Neural progenitor cell (in vitro differentiated cells): ENCODE results near the gene CHD2. TPM values are rescaled to one million over a fixed set of nuclear protein-coding genes. Genes with fewer than 3 reads are reported as not detected.

Experiments used
- DNase-seq: peaks from one replicate; pipeline ENCODE4 v3.0.0-alpha.2; 2016; ENCODE audit warnings: low spot score
- H2AFZ ChIP-seq: fragments of 200-600 bp; sonication (generic); replicated peaks from 2 replicates; pipeline ENCODE4 v1.6.1; 2016; ENCODE audit warnings: antibody characterized with exemption
- H3F3A ChIP-seq: fragments of 200-600 bp; sonication (generic); 2 replicates; pipeline ENCODE4 v1.6.1; 2016; ENCODE audit warnings: antibody characterized with exemption, low read depth
- H3K27ac ChIP-seq: fragments of 200-600 bp; sonication (generic); 2 replicates; pipeline ENCODE4 v1.5.1; 2016; ENCODE audit warnings: mild to moderate bottlenecking
- H3K27me3 ChIP-seq: fragments of 200-600 bp; sonication (generic); 2 replicates; pipeline ENCODE4 v1.6.1; 2016; ENCODE audit warnings: mild to moderate bottlenecking, moderate library complexity
- H3K36me3 ChIP-seq: fragments of 200-600 bp; sonication (generic); 2 replicates; pipeline ENCODE4 v1.5.1; 2016
- H3K4me1 ChIP-seq: fragments of 200-600 bp; sonication (generic); 2 replicates; pipeline ENCODE4 v1.6.1; 2016; ENCODE audit warnings: mixed run types
- H3K4me2 ChIP-seq: fragments of 200-600 bp; sonication (generic); 2 replicates; pipeline ENCODE4 v1.6.1; 2016
- H3K4me3 ChIP-seq: fragments of 200-600 bp; sonication (generic); 2 replicates; pipeline ENCODE4 v1.5.1; 2016
- H3K79me2 ChIP-seq: fragments of 200-600 bp; sonication (generic); 2 replicates; pipeline ENCODE4 v1.6.1; 2016; ENCODE audit warnings: low read depth
- H3K9ac ChIP-seq: fragments of 200-600 bp; sonication (generic); 2 replicates; pipeline ENCODE4 v1.6.1; 2016
- H3K9me3 ChIP-seq: fragments of 200-600 bp; sonication (generic); 2 replicates; pipeline ENCODE4 v1.5.1; 2016; ENCODE audit warnings: low read depth
- H4K20me1 ChIP-seq: fragments of 200-600 bp; sonication (generic); 2 replicates; pipeline ENCODE4 v1.6.1; 2016; ENCODE audit warnings: low read depth
- H3K27ac Mint-ChIP-seq: 3 replicates; pipeline ENCODE4 v1.8.0; 2021; ENCODE audit warnings: mixed read lengths
- H3K27me3 Mint-ChIP-seq: 2 replicates; pipeline ENCODE4 v1.8.0; 2022; ENCODE audit warnings: low read depth, mild to moderate bottlenecking, inconsistent platforms, moderate library complexity, mixed read lengths; ENCODE audit not compliant: insufficient read depth
- H3K36me3 Mint-ChIP-seq: 3 replicates; pipeline ENCODE4 v1.8.0; 2021; ENCODE audit warnings: mixed read lengths
- H3K4me1 Mint-ChIP-seq: 3 replicates; pipeline ENCODE4 v1.8.0; 2021; ENCODE audit warnings: mixed read lengths
- H3K4me3 Mint-ChIP-seq: 3 replicates; pipeline ENCODE4 v1.8.0; 2021; ENCODE audit warnings: mild to moderate bottlenecking, moderate library complexity, mixed read lengths
- H3K9me3 Mint-ChIP-seq: 3 replicates; pipeline ENCODE4 v1.8.0; 2020; ENCODE audit warnings: mixed read lengths
- EZH2 ChIP-seq: fragments of 200-600 bp; sonication (generic); IDR thresholded peaks from 2 replicates; pipeline ENCODE4 v1.6.1; 2017; ENCODE audit warnings: antibody characterized with exemption, mild to moderate bottlenecking, moderate library complexity
- EZH2phosphoT487 ChIP-seq: fragments of 200-600 bp; sonication (generic); IDR thresholded peaks from 2 replicates; pipeline ENCODE4 v1.6.1; 2017; ENCODE audit warnings: antibody characterized with exemption
- total RNA-seq: library from RNA; depleted of rRNA; stranded (reverse); fragments of >200 nt; gene quantifications from 2 replicates; pipeline ENCODE4 v1.2.3, GENCODE V29; 2015; ENCODE audit warnings: low replicate concordance
- TF ChIP-seq, protein P1 (sequence below): fragments of 200-600 bp; sonication (generic); IDR thresholded peaks from 2 replicates; pipeline ENCODE4 v1.5.1; 2017; ENCODE audit warnings: antibody characterized with exemption, mild to moderate bottlenecking

The CHD2 gene
- total RNA-seq, 1 donor from 2014 or later, result 128 TPM

GRCh38 chr15:92907896-92908712, 8.0 kb downstream of the CHD2 start:
- Histone ChIP-seq H3K79me2 (peaks cover 100% of the 10 kb centered on the region), H3K4me3 (no peak overlapping the region), H3K27me3 (no peaks in the 10 kb centered on the region), H3K9ac (no peak overlapping the region), H2AFZ (no peak overlapping the region), H3K4me2 (peak overlapping the region; percentile 77), H3K36me3 (peaks cover 3% of the 10 kb centered on the region), H3K4me1 (peaks cover 38% of the 10 kb centered on the region), H3K27ac (peak overlapping the region; percentile 49), H4K20me1 (peaks cover 92% of the 10 kb centered on the region), H3K9me3 (no peaks in the 10 kb centered on the region), H3F3A (peaks cover 84% of the 10 kb centered on the region)
- H3K27me3 Mint-ChIP-seq, result peaks cover 2% of the 10 kb centered on the region
- peaks cover 49% of the 10 kb centered on the region for H3K36me3 Mint-ChIP-seq
- TF ChIP-seq, protein P1, sequence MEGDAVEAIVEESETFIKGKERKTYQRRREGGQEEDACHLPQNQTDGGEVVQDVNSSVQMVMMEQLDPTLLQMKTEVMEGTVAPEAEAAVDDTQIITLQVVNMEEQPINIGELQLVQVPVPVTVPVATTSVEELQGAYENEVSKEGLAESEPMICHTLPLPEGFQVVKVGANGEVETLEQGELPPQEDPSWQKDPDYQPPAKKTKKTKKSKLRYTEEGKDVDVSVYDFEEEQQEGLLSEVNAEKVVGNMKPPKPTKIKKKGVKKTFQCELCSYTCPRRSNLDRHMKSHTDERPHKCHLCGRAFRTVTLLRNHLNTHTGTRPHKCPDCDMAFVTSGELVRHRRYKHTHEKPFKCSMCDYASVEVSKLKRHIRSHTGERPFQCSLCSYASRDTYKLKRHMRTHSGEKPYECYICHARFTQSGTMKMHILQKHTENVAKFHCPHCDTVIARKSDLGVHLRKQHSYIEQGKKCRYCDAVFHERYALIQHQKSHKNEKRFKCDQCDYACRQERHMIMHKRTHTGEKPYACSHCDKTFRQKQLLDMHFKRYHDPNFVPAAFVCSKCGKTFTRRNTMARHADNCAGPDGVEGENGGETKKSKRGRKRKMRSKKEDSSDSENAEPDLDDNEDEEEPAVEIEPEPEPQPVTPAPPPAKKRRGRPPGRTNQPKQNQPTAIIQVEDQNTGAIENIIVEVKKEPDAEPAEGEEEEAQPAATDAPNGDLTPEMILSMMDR, result no peak
- no peak for TF ChIP-seq EZH2phosphoT487
- no peak for TF ChIP-seq EZH2
- peaks cover 62% of the 10 kb centered on the region for H3K4me1 Mint-ChIP-seq
- no peak for DNase-seq
- peaks cover 12% of the 10 kb centered on the region for H3K9me3 Mint-ChIP-seq
- peak overlapping the region; percentile 57 for H3K27ac Mint-ChIP-seq
- peak overlapping the region; percentile 57 for H3K4me3 Mint-ChIP-seq

- Histone ChIP-seq H3K27ac (peak overlapping the region; percentile 49), H3K9me3 (no peaks in the 10 kb centered on the region), H3K4me3 (no peak overlapping the region), H3K27me3 (no peaks in the 10 kb centered on the region), H3K36me3 (no peaks in the 10 kb centered on the region), H3K79me2 (peaks cover 100% of the 10 kb centered on the region), H4K20me1 (peaks cover 92% of the 10 kb centered on the region), H2AFZ (no peak overlapping the region), H3K9ac (no peak overlapping the region), H3F3A (peaks cover 84% of the 10 kb centered on the region), H3K4me2 (no peak overlapping the region), H3K4me1 (peaks cover 37% of the 10 kb centered on the region)
- peaks cover 61% of the 10 kb centered on the region for H3K4me1 Mint-ChIP-seq
- DNase-seq, result no peak
- H3K9me3 Mint-ChIP-seq, result peaks cover 15% of the 10 kb centered on the region
- no peak for TF ChIP-seq EZH2
- TF ChIP-seq, protein P1, result no peak
- TF ChIP-seq EZH2phosphoT487, result no peak
- H3K27me3 Mint-ChIP-seq, result peaks cover 2% of the 10 kb centered on the region
- peaks cover 50% of the 10 kb centered on the region for H3K36me3 Mint-ChIP-seq
- H3K27ac Mint-ChIP-seq, result no peak overlapping the region
- H3K4me3 Mint-ChIP-seq, result peak overlapping the region; percentile 57
Observed at GRCh38 chr15:92908713-92909057, 8.6 kb downstream of the CHD2 start.

DNA sequence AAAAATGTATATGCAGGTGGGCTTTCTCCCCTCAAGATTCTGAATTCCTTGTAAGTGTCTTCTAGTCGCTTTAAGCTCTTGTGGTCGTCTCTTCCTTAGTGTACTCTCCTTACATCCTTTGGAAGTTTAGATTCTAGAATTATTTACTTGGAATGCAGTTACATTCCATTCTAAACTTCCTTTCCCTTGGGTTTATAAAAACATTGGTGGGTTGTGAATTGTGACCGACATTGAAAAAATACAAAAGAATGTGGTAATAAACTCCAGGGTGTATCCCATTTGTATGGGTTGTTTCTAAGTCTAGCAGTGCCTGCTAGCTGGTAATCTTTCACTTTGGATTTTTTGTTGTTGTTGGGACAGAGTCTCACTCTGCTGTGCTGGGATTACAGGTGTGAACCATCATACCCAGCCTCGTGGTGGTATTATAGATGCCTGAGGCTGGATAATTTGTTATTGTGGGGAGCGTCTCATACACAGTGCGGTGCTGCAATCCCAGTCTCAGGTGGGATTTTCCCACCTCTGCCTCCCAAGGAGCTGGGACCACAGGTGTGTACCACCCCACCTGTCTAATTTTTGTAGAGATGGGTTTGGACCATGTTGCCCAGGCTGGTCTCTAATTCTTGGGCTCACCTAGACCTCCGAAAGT, 9.1 kb downstream of the CHD2 start:
- Histone ChIP-seq H2AFZ (no peak overlapping the region), H3K36me3 (no peaks in the 10 kb centered on the region), H3K4me1 (peaks cover 43% of the 10 kb centered on the region), H3K4me3 (no peak overlapping the region), H3F3A (peaks cover 87% of the 10 kb centered on the region), H3K9me3 (no peaks in the 10 kb centered on the region), H3K27me3 (no peaks in the 10 kb centered on the region), H3K79me2 (peaks cover 100% of the 10 kb centered on the region), H3K27ac (peak overlapping the region; percentile 49), H4K20me1 (peaks cover 92% of the 10 kb centered on the region), H3K4me2 (no peak overlapping the region), H3K9ac (no peak overlapping the region)
- H3K4me1 Mint-ChIP-seq, result peaks cover 65% of the 10 kb centered on the region
- H3K36me3 Mint-ChIP-seq, result peaks cover 53% of the 10 kb centered on the region
- no peak overlapping the region for H3K27ac Mint-ChIP-seq
- DNase-seq, result no peak
- TF ChIP-seq, protein P1, result no peak
- TF ChIP-seq EZH2phosphoT487 (no peak), EZH2 (no peak)
- no peak overlapping the region for H3K4me3 Mint-ChIP-seq
- H3K9me3 Mint-ChIP-seq, result peaks cover 15% of the 10 kb centered on the region
- peaks cover 2% of the 10 kb centered on the region for H3K27me3 Mint-ChIP-seq
